Spleen (tissue), 11 donors: ENCODE results near the gene CD34. TPM values are rescaled to one million over a fixed set of nuclear protein-coding genes. Genes with fewer than 3 reads are reported as not detected.

Source experiments
- DNase-seq: peaks from one replicate; pipeline ENCODE4 v3.0.0-alpha.2; 2020
- H3K27ac ChIP-seq, 8 donors: fragments of 200-600 bp; sonication (generic) in 7 of 8; 1 replicate in 4 of 8; 2 replicates in 4 of 8; pipeline versions ENCODE4 v1.5.0 to v1.8.0; 2016 to 2021; ENCODE audit warnings: inconsistent platforms in 4 of 8, mild to moderate bottlenecking in 4 of 8, moderate library complexity in 1 of 8
- H3K27me3 ChIP-seq, 7 donors: fragments of 200-600 bp; sonication (generic) in 6 of 7; replicated peaks in 1 of 7; 1 replicate in 4 of 7; 2 replicates in 3 of 7; pipeline versions ENCODE4 v1.5.0 to v1.8.0; 2016 to 2021; ENCODE audit warnings: inconsistent platforms in 3 of 7, mild to moderate bottlenecking in 1 of 7
- H3K36me3 ChIP-seq, 6 donors: fragments of 200-600 bp; sonication (generic) in 5 of 6; 1 replicate in 4 of 6; 2 replicates in 2 of 6; pipeline versions ENCODE4 v1.5.0 to v1.8.0; 2016 to 2021; ENCODE audit warnings: inconsistent platforms in 2 of 6
- H3K4me1 ChIP-seq, 6 donors: fragments of 200-600 bp; sonication (generic) in 5 of 6; 1 replicate in 3 of 6; 2 replicates in 3 of 6; pipeline versions ENCODE4 v1.5.0 to v1.8.0; 2016 to 2021; ENCODE audit warnings: inconsistent platforms in 3 of 6
- H3K4me3 ChIP-seq, 8 donors: fragments of 200-600 bp; sonication (generic) in 7 of 8; 1 replicate in 4 of 8; 2 replicates in 4 of 8; pipeline versions ENCODE4 v1.5.0 to v1.8.0; 2016 to 2021; ENCODE audit warnings: inconsistent platforms in 4 of 8, mild to moderate bottlenecking in 4 of 8, moderate library complexity in 2 of 8
- H3K9me3 ChIP-seq, 8 donors: fragments of 200-600 bp; sonication (generic) in 7 of 8; 1 replicate in 4 of 8; 2 replicates in 4 of 8; pipeline versions ENCODE4 v1.5.0 to v1.8.0; 2016 to 2021; ENCODE audit warnings: inconsistent platforms in 4 of 8
- CTCF ChIP-seq, 11 experiments: fragments of 200-600 bp in 7 of 11; fragments of 450-650 bp in 4 of 11; sonication (generic) in 4 of 11; IDR thresholded peaks in 8 of 11; conservative IDR thresholded peaks in 3 of 11; 1 replicate in 7 of 11; 2 replicates in 4 of 11; pipeline versions ENCODE4 v1.4.0 to v1.8.0; 2016 to 2021; ENCODE audit warnings: antibody characterized with exemption in 11 of 11, inconsistent platforms in 4 of 11, mild to moderate bottlenecking in 1 of 11
- POLR2A ChIP-seq, 3 donors: fragments of 450-650 bp; IDR thresholded peaks; one replicate each; pipeline ENCODE4 v1.5.1; 2017; ENCODE audit warnings: antibody characterized with exemption in 3 of 3, mild to moderate bottlenecking in 1 of 3
- POLR2AphosphoS5 ChIP-seq, 3 donors: sonication (generic); formaldehyde crosslinking; IDR thresholded peaks; one replicate each; pipeline ENCODE4 v1.5.1; 2017; ENCODE audit warnings: antibody characterized with exemption in 3 of 3
- WGBS, 5 donors: extraction: QIAGEN DNeasy Blood & Tissue Kit in 3 of 5; methylation state at CpG; one replicate each; pipeline versions ENCODE4 v1.1.5 to v1.1.7; 2013 to 2018; 5-methylcytosine and 5-hydroxymethylcytosine counted together
- intact Hi-C: fragments of 100-400 bp; cut with DNase I; formaldehyde crosslinking; loops from one replicate; pipeline ENCODE4 v1.15.0; 2023; ENCODE audit warnings: low total_unique reads
- polyA plus RNA-seq, 3 donors: library from polyadenylated mRNA; stranded (reverse); fragments of 200-250 nt; gene quantifications; one replicate each; pipeline ENCODE4 v1.2.1, GENCODE V29; 2013
- total RNA-seq, 7 donors: library from RNA; depleted of rRNA in 3 of 7; stranded (reverse); fragments of >200 nt in 3 of 7; fragmentation: NEBNext Ultra II Directional in 4 of 7; extraction: Animal tissue kit (Norgen Biotek cat#: 25700) in 4 of 7; gene quantifications; one replicate each; pipeline versions ENCODE4 v1.1.0 to v1.2.1, GENCODE V29; 2016 to 2021
- donor health status: healthy with polysubstance abuse.
- donor health status: DM: no; HTN: no; CAD: no; lungs with moderate emphysema.
- donor health status: DM: no; HTN: no; CAD: no.
- donor health status: Bipolar disorder and iron deficiency.
- donor health status: healthy.
- donor health status: DM: no; HTN: no; CAD: no.
- donor health status: DM: yes; HTN: yes; CAD: no.

The CD34 gene
- total and polyA plus RNA-seq, 10 donors: 5.1 to 31.5 (median 17.5) TPM

- 9 to 29% (median 24%) methylated on average over 7 of the region's 7 CpGs for WGBS, 5 donors
- H3K9me3 ChIP-seq: no peaks in the 10 kb centered on the region
- H3K4me1 ChIP-seq: peaks cover 5 to 50% (median 36%) of the 10 kb centered on the region in 6 donors
- peak overlapping the region in 6 of 8 donors; percentile 12 to 73 (median 62) for H3K27ac ChIP-seq
- intact Hi-C loops: no loop called here
- DNase-seq: no peak
- no peaks in the 10 kb centered on the region for H3K36me3 ChIP-seq
- no peak for TF ChIP-seq CTCF (IDR thresholded peaks at IDR 0.05 in 8 of 11, conservative IDR thresholded peaks at IDR 0.05 in 3 of 11)
- TF ChIP-seq POLR2AphosphoS5 (IDR thresholded peaks at IDR 0.05): peak; percentile 40 to 70 (median 69)
- H3K4me3 ChIP-seq: no peak overlapping the region
- peaks cover 0 to 24% (median 0%) of the 10 kb centered on the region in 7 donors for H3K27me3 ChIP-seq
These were observed 12.6 kb upstream of the CD34 start for GRCh38 chr1:207923561-207923960.

DNA sequence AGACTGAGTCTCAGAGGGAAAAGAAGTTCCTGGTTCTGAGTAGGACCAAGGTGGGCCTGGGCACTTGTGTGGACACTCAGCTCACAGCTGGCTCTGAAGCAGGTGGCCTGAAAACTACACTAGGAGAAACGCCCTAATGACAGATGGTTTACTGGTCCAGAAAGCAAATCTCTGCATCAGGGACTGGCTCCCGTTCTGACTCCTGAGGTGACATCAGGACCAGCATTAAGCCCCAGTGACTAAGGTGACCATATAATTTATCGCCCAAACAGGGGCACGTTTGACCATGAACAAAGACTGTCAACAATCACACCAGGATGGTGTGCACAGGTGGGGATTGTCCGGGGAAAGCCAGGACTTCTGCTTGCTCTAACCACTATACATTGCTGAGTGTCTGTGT lies 12.2 kb upstream of the CD34 start:
- TF ChIP-seq POLR2AphosphoS5 (IDR thresholded peaks at IDR 0.05): no peak
- no peak for TF ChIP-seq POLR2A (IDR thresholded peaks at IDR 0.05)
- TF ChIP-seq CTCF (IDR thresholded peaks at IDR 0.05 in 8 of 11, conservative IDR thresholded peaks at IDR 0.05 in 3 of 11): no peak
- WGBS, 5 donors: 29 to 45% (median 37%) methylated on average over 5 of the region's 5 CpGs
- Histone ChIP-seq H3K27ac (peak overlapping the region in 6 of 8 donors; percentile 52 to 73 (median 62)), H3K9me3 (no peaks in the 10 kb centered on the region), H3K36me3 (no peaks in the 10 kb centered on the region), H3K27me3 (peaks cover 0 to 26% (median 0%) of the 10 kb centered on the region in 7 donors), H3K4me3 (no peak overlapping the region), H3K4me1 (peaks cover 5 to 52% (median 38%) of the 10 kb centered on the region in 6 donors)
- intact Hi-C loops: no loop called here
- no peak for DNase-seq

- peaks cover 0 to 26% (median 0%) of the 10 kb centered on the region in 7 donors for H3K27me3 ChIP-seq
- DNase-seq: no peak
- H3K4me3 ChIP-seq: no peak overlapping the region
- peaks cover 5 to 52% (median 38%) of the 10 kb centered on the region in 6 donors for H3K4me1 ChIP-seq
- no peaks in the 10 kb centered on the region for H3K36me3 ChIP-seq
- TF ChIP-seq CTCF (IDR thresholded peaks at IDR 0.05 in 8 of 11, conservative IDR thresholded peaks at IDR 0.05 in 3 of 11) (no peak), POLR2AphosphoS5 (IDR thresholded peaks at IDR 0.05) (peak in 2 of 3 donors; percentile 42 to 73), POLR2A (IDR thresholded peaks at IDR 0.05) (no peak)
- no peaks in the 10 kb centered on the region for H3K9me3 ChIP-seq
- H3K27ac ChIP-seq: peak overlapping the region in 6 of 8 donors; percentile 52 to 73 (median 62)
- WGBS, 5 donors: 38 to 66% (median 50%) methylated on average over 8 of the region's 8 CpGs
- intact Hi-C loops: no loop called here
These were observed 11.6 kb upstream of the CD34 start for GRCh38 chr1:207922554-207922953.

DNA sequence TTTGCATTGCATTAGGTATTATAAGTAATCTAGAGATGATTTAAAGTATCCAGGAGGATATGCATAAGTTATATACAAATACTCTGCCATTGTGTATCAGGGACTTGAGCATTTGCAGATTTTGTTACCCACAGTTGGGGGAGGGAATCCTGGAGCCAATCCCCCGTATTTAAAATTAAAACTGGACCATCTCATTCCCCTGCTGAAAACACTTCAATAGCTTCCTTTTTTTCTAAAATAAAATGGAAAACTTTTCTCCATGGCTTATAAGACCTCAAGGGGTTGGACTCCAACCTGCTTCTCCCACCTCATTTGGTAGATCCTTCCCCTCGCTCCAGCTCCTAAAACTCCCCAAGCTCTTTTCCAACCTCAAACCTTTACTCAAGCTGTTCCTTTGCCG lies 10.4 kb upstream of the CD34 start:
- 79 to 87% (median 81%) methylated on average over 3 of the region's 3 CpGs for WGBS, 5 donors
- Histone ChIP-seq H3K4me3 (no peak overlapping the region), H3K4me1 (peaks cover 5 to 52% (median 38%) of the 10 kb centered on the region in 6 donors), H3K36me3 (no peaks in the 10 kb centered on the region), H3K27me3 (peaks cover 0 to 26% (median 0%) of the 10 kb centered on the region in 7 donors), H3K27ac (no peak overlapping the region), H3K9me3 (no peaks in the 10 kb centered on the region)
- intact Hi-C loops: no loop called here
- DNase-seq: no peak
- TF ChIP-seq CTCF (IDR thresholded peaks at IDR 0.05 in 8 of 11, conservative IDR thresholded peaks at IDR 0.05 in 3 of 11) (no peak), POLR2A (IDR thresholded peaks at IDR 0.05) (no peak), POLR2AphosphoS5 (IDR thresholded peaks at IDR 0.05) (no peak)
